Cardiac muscle cell (in vitro differentiated cells and primary cell): ENCODE data around the gene TRAF7. TPM values are rescaled to one million over a fixed set of nuclear protein-coding genes. Genes with fewer than 3 reads are reported as not detected.

Source experiments
- DNase-seq, 2 donors: peaks; one replicate each; pipeline versions ENCODE4 v3.0.0 to v3.0.0-alpha.2; 2010 to 2017; ENCODE audit warnings: low read depth in 1 of 2, low spot score in 1 of 2
- H3K27ac ChIP-seq: fragments of 200-600 bp; sonication (generic); 2 replicates; pipeline ENCODE4 v1.5.1; 2016
- H3K27me3 ChIP-seq: fragments of 200-600 bp; sonication (generic); 2 replicates; pipeline ENCODE4 v1.6.0; 2016; ENCODE audit warnings: control low read depth
- H3K36me3 ChIP-seq: fragments of 200-600 bp; sonication (generic); 2 replicates; pipeline ENCODE4 v1.5.1; 2016; ENCODE audit warnings: control low read depth
- H3K4me1 ChIP-seq: fragments of 200-600 bp; sonication (generic); 2 replicates; pipeline ENCODE4 v1.8.1; 2017; ENCODE audit warnings: low read depth, mild to moderate bottlenecking, mixed run types
- H3K4me3 ChIP-seq: fragments of 200-600 bp; sonication (generic); 2 replicates; pipeline ENCODE4 v1.5.1; 2016; ENCODE audit warnings: mild to moderate bottlenecking
- H3K9me3 ChIP-seq: fragments of 200-600 bp; sonication (generic); 2 replicates; pipeline ENCODE4 v1.5.1; 2017; ENCODE audit warnings: low read depth, mild to moderate bottlenecking, control low read depth
- CTCF ChIP-seq: IDR thresholded peaks from 2 replicates; pipeline ENCODE4 v1.5.1; 2012; ENCODE audit warnings: low read depth, mild to moderate bottlenecking, low read length
- polyA plus RNA-seq: library from polyadenylated mRNA; unstranded; fragments of >200 nt; fragmentation: Nextera tagmentation; extraction: Ambion mirVana; gene quantifications from 2 replicates; pipeline ENCODE4 v1.2.1, GENCODE V29; 2016
- total RNA-seq: library from RNA; depleted of rRNA; stranded (reverse); fragments of >200 nt; gene quantifications from 2 replicates; pipeline ENCODE4 v1.2.3, GENCODE V29; 2016

TRAF7 gene
- total and polyA plus RNA-seq, 2 experiments from 2014 or later: 37.4 to 67.5 TPM

GRCh38 chr16:2187212-2187611, 31.6 kb downstream of the TRAF7 start:
- no peak for DNase-seq
- no peak for TF ChIP-seq CTCF
- Histone ChIP-seq H3K4me1 (no peaks in the 10 kb centered on the region), H3K27me3 (no peaks in the 10 kb centered on the region), H3K27ac (no peak overlapping the region), H3K36me3 (no peaks in the 10 kb centered on the region), H3K4me3 (no peak overlapping the region), H3K9me3 (no peaks in the 10 kb centered on the region)

- Histone ChIP-seq H3K4me3 (no peak overlapping the region), H3K27ac (no peak overlapping the region), H3K9me3 (no peaks in the 10 kb centered on the region), H3K4me1 (no peaks in the 10 kb centered on the region), H3K27me3 (no peaks in the 10 kb centered on the region), H3K36me3 (no peaks in the 10 kb centered on the region)
- DNase-seq: no peak
- no peak for TF ChIP-seq CTCF
These were observed 32.8 kb downstream of the TRAF7 start for GRCh38 chr16:2188395-2188794.

- no peaks in the 10 kb centered on the region for H3K9me3 ChIP-seq
These were observed 33.8 kb downstream of the TRAF7 start for GRCh38 chr16:2189252-2189893.

GRCh38 chr16:2190002-2190658, 34.5 kb downstream of the TRAF7 start:
- Histone ChIP-seq H3K4me3 (no peak overlapping the region), H3K27me3 (no peaks in the 10 kb centered on the region), H3K4me1 (peaks cover 2% of the 10 kb centered on the region), H3K9me3 (no peaks in the 10 kb centered on the region), H3K27ac (no peak overlapping the region), H3K36me3 (no peaks in the 10 kb centered on the region)
- no peak for TF ChIP-seq CTCF
- no peak for DNase-seq

More at GRCh38 chr16:2189252-2189893, 33.8 kb downstream of the TRAF7 start:
- TF ChIP-seq CTCF: no peak
- no peak for DNase-seq
- Histone ChIP-seq H3K27ac (no peak overlapping the region), H3K36me3 (no peaks in the 10 kb centered on the region), H3K4me1 (no peaks in the 10 kb centered on the region), H3K4me3 (no peak overlapping the region), H3K27me3 (no peaks in the 10 kb centered on the region)

GRCh38 chr16:2190659-2191445, 35.3 kb downstream of the TRAF7 start:
- H3K27me3 ChIP-seq: no peaks in the 10 kb centered on the region
- no peaks in the 10 kb centered on the region for H3K36me3 ChIP-seq
- H3K4me1 ChIP-seq: peaks cover 5% of the 10 kb centered on the region
- no peaks in the 10 kb centered on the region for H3K9me3 ChIP-seq
- no peak overlapping the region for H3K27ac ChIP-seq
- DNase-seq: no peak
- no peak overlapping the region for H3K4me3 ChIP-seq
- TF ChIP-seq CTCF: no peak
